ENCODE data around the gene KCNQ1OT1.

GRCh38 chr11:2558861-2559526 lies 140.8 kb downstream of the KCNQ1OT1 start:
- TF ChIP-seq CTCF (IDR thresholded peaks at IDR 0.05; ENCODE audit: low read depth, low read length) (no peak), EZH2phosphoT487 (IDR thresholded peaks at IDR 0.05; ENCODE audit: low read depth) (no peak)

All from OCI-LY3 (cell line).